Loucy (cell line): Measurements from ENCODE around the gene PIP4P1.

ENCODE experiments used
- H2AFZ ChIP-seq: fragments of 200-600 bp; sonication (generic); 2 replicates; pipeline ENCODE4 v1.6.0; 2016; ENCODE audit warnings: antibody characterized with exemption, mild to moderate bottlenecking, low read length, moderate library complexity
- H3F3A ChIP-seq: fragments of 200-600 bp; 2 replicates; pipeline ENCODE4 v1.6.0; 2016; ENCODE audit warnings: antibody characterized with exemption, low read depth, mild to moderate bottlenecking
- H3K27me3 ChIP-seq: fragments of 200-600 bp; sonication (generic); 2 replicates; pipeline ENCODE4 v1.6.1; 2014; ENCODE audit warnings: low read length, mild to moderate bottlenecking; ENCODE audit not compliant: insufficient read depth, poor library complexity, severe bottlenecking
- H3K36me3 ChIP-seq: fragments of 200-600 bp; sonication (generic); 2 replicates; pipeline ENCODE4 v1.6.1; 2016; ENCODE audit warnings: low read length; ENCODE audit not compliant: insufficient read depth
- H3K4me1 ChIP-seq: fragments of 200-600 bp; sonication (generic); 2 replicates; pipeline ENCODE4 v1.5.1; 2014; ENCODE audit warnings: low read length, mild to moderate bottlenecking; ENCODE audit not compliant: insufficient read depth, poor library complexity, severe bottlenecking
- H3K4me2 ChIP-seq: fragments of 200-600 bp; sonication (generic); 2 replicates; pipeline ENCODE4 v1.6.0; 2014; ENCODE audit warnings: antibody characterized with exemption, low read length, low read depth, mild to moderate bottlenecking; ENCODE audit not compliant: poor library complexity, severe bottlenecking
- H3K4me3 ChIP-seq: fragments of 200-600 bp; sonication (generic); 2 replicates; pipeline ENCODE4 v1.5.1; 2014; ENCODE audit warnings: low read length, mild to moderate bottlenecking, mixed read lengths; ENCODE audit not compliant: poor library complexity, severe bottlenecking
- H3K79me2 ChIP-seq: fragments of 200-600 bp; sonication (generic); 2 replicates; pipeline ENCODE4 v1.6.1; 2014; ENCODE audit warnings: low read length; ENCODE audit not compliant: insufficient read depth
- H3K9ac ChIP-seq: fragments of 200-600 bp; sonication (generic); 2 replicates; pipeline ENCODE4 v1.6.0; 2014; ENCODE audit warnings: mild to moderate bottlenecking, low read depth, low read length, moderate library complexity; ENCODE audit not compliant: poor library complexity, severe bottlenecking
- H3K9me2 ChIP-seq: fragments of 200-600 bp; sonication (generic); replicated peaks from 2 replicates; pipeline ENCODE4 v1.6.1; 2016; ENCODE audit warnings: low read depth, low read length, mixed read lengths
- H3K9me3 ChIP-seq: fragments of 200-600 bp; sonication (generic); 2 replicates; pipeline ENCODE4 v1.6.1; 2014; ENCODE audit warnings: mild to moderate bottlenecking, antibody characterized with exemption, low read length, low read depth; ENCODE audit not compliant: insufficient read depth
- H4K20me1 ChIP-seq: fragments of 200-600 bp; sonication (generic); 2 replicates; pipeline ENCODE4 v1.6.0; 2014; ENCODE audit warnings: antibody characterized with exemption, low read length, mild to moderate bottlenecking; ENCODE audit not compliant: insufficient read depth, poor library complexity, severe bottlenecking
- EZH2phosphoT487 ChIP-seq: fragments of 200-600 bp; IDR thresholded peaks from 2 replicates; pipeline ENCODE4 v1.6.1; 2018; ENCODE audit warnings: antibody characterized with exemption, mild to moderate bottlenecking, moderate library complexity, borderline replicate concordance
- TF ChIP-seq, protein P1 (sequence below): fragments of 200-600 bp; sonication (generic); conservative IDR thresholded peaks from 2 replicates; pipeline ENCODE4 v1.5.1; 2014; ENCODE audit warnings: mild to moderate bottlenecking, antibody characterized with exemption, low read length

Gene PIP4P1

DNA sequence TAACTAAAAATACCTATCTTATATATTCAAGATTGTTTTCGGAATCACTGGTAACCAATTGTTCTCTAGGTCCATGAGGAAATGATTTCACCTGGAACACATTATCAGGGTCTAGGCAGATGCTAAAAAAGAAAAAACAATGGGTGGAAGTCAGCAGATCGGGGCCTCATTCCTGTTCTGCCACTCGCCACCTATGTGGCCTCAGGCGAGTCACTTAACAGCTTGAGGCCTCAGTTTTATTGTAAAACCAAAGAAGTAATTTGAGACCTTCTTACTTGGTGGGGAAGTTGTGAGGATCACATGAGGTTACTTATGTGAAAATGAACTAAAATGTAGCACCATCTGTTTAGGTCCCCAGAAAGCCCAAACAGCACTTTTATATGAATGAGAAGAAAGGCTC, 37.9 kb upstream of the PIP4P1 start:
- Histone ChIP-seq H3K9me2 (no peaks in the 10 kb centered on the region), H3K4me1 (peaks cover 37% of the 10 kb centered on the region), H3K4me2 (peak overlapping the region; percentile 68), H3K27me3 (no peaks in the 10 kb centered on the region), H3K36me3 (no peaks in the 10 kb centered on the region), H3K9ac (peak overlapping the region; percentile 62), H3K9me3 (no peaks in the 10 kb centered on the region), H3F3A (peaks cover 13% of the 10 kb centered on the region; the same call in 1 of the 2 replicates), H3K79me2 (no peaks in the 10 kb centered on the region), H4K20me1 (no peaks in the 10 kb centered on the region), H3K4me3 (peak overlapping the region; percentile 50), H2AFZ (peak overlapping the region; percentile 74)
- no peak for TF ChIP-seq EZH2phosphoT487
- TF ChIP-seq, protein P1, sequence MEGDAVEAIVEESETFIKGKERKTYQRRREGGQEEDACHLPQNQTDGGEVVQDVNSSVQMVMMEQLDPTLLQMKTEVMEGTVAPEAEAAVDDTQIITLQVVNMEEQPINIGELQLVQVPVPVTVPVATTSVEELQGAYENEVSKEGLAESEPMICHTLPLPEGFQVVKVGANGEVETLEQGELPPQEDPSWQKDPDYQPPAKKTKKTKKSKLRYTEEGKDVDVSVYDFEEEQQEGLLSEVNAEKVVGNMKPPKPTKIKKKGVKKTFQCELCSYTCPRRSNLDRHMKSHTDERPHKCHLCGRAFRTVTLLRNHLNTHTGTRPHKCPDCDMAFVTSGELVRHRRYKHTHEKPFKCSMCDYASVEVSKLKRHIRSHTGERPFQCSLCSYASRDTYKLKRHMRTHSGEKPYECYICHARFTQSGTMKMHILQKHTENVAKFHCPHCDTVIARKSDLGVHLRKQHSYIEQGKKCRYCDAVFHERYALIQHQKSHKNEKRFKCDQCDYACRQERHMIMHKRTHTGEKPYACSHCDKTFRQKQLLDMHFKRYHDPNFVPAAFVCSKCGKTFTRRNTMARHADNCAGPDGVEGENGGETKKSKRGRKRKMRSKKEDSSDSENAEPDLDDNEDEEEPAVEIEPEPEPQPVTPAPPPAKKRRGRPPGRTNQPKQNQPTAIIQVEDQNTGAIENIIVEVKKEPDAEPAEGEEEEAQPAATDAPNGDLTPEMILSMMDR = no peak

DNA sequence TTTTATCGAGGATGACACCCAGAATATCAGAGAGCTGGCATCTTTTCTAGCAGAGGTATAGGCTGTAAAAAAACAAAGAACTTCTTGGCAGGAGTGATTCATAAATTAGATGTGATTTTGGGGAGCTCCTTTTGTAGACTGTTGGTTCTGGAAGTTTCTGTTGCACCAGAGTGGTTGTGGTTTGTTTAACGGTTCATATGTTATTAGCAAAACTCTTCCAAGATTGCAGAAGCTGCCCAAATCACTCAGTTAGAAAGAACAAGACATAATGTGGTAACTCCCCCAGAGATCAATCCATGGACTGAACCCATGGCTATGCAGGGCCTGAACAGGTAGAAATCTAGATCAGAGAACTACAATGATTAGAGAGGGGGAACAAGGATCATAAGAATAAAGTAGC, 37.4 kb upstream of the PIP4P1 start:
- Histone ChIP-seq H3K4me1 (peaks cover 39% of the 10 kb centered on the region), H3K9me3 (no peaks in the 10 kb centered on the region), H3K4me3 (peak overlapping the region; percentile 50)

DNA sequence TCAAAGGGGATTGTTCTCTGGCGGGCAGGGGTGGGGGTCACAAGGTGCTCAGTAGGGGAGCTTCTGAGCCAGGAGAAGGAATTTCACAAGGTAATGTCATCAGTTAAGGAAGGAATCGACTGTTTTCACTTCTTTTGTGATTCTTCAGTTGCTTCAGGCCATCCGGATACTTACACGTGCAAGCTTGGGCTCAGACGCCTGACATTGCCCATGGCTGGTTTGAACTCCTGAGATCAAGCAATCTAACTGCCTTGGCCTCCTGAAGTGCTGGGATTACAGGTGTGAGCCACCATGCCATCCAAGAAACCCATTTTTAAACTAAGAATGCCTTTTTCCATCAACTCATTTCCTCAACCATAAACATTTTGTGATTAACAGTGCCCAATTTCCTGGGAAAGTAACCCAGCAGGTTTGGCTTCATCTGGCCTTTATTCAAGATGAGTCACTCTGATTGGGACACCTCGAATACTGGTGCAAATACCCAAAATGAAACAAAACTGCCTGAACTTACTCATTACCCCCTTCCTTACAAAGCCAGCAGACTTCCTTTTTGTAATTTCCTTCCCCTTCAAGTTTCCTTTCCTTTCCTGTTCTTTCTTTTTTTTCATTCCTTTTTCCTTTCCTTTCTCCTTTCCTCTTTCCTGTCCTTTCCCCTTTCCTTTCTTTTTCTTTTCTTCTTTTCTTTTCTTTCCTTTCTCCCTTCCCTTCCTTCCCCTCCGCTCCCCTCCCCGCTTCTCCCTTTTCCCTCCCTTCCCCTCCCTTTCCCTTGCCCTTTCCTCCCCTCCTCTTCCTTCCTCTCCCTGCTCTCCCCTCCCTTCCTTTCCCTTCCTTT, 33.9 kb upstream of the PIP4P1 start:
- H3K4me2 ChIP-seq = no peak overlapping the region
- TF ChIP-seq, protein P1 = no peak
- no peak for TF ChIP-seq EZH2phosphoT487
- H3F3A ChIP-seq = peaks cover 13% of the 10 kb centered on the region; the same call in 1 of the 2 replicates
- H4K20me1 ChIP-seq = no peaks in the 10 kb centered on the region
- 0 out of 2 replicates have a peak overlapping the region, but pooled peaks have one; percentile 43 for H2AFZ ChIP-seq
- no peak overlapping the region for H3K4me3 ChIP-seq
- H3K36me3 ChIP-seq = no peaks in the 10 kb centered on the region
- H3K79me2 ChIP-seq = no peaks in the 10 kb centered on the region
- no peaks in the 10 kb centered on the region for H3K9me3 ChIP-seq
- no peaks in the 10 kb centered on the region for H3K27me3 ChIP-seq
- H3K9me2 ChIP-seq = no peaks in the 10 kb centered on the region
- peaks cover 55% of the 10 kb centered on the region for H3K4me1 ChIP-seq
- no peak overlapping the region for H3K9ac ChIP-seq

More for the DNA sequence above, 37.4 kb upstream of the PIP4P1 start:
- Histone ChIP-seq H3K79me2 (no peaks in the 10 kb centered on the region), H3K9me2 (no peaks in the 10 kb centered on the region), H4K20me1 (no peaks in the 10 kb centered on the region), H3F3A (peaks cover 13% of the 10 kb centered on the region; the same call in 1 of the 2 replicates), H3K27me3 (no peaks in the 10 kb centered on the region), H3K36me3 (no peaks in the 10 kb centered on the region), H3K9ac (peak overlapping the region; percentile 62), H3K4me2 (peak overlapping the region; percentile 68), H2AFZ (peak overlapping the region; percentile 74)
- TF ChIP-seq, protein P1 = no peak
- TF ChIP-seq EZH2phosphoT487 = no peak
